Measurements from ENCODE around the gene TMEM135. TPM values are rescaled to one million over a fixed set of nuclear protein-coding genes. Genes with fewer than 3 reads are reported as not detected.

Gene TMEM135
- polyA plus RNA-seq, 1 of the 3 experiments (the other 2 are of a cell fraction): 3.0 TPM

GRCh38 chr11:87322568-87322967, 284.8 kb downstream of the TMEM135 start:
- H3K9ac ChIP-seq: no peak overlapping the region
- TF ChIP-seq CHD2 (IDR thresholded peaks at IDR 0.05; ENCODE audit: low read length, partially characterized antibody): no peak
- no peak for TF ChIP-seq MEF2A (IDR thresholded peaks at IDR 0.05; ENCODE audit: borderline replicate concordance, low read depth)
- no peak for TF ChIP-seq IRF3 (IDR thresholded peaks at IDR 0.05; ENCODE audit: low read depth, low read length)
- TF ChIP-seq JUND (IDR thresholded peaks at IDR 0.05): no peak
- no peak for TF ChIP-seq RCOR1 (IDR thresholded peaks at IDR 0.05; ENCODE audit: low read length)
- no peak for TF ChIP-seq SIN3A (IDR thresholded peaks at IDR 0.05; ENCODE audit: borderline replicate concordance, low read depth, low read length)
- no peak for TF ChIP-seq GABPA (IDR thresholded peaks at IDR 0.05; ENCODE audit: low read depth)
- peaks cover 5 to 17% of the 10 kb centered on the region in 2 experiments; a peak in 3 of 4 replicates for H3K4me1 ChIP-seq (ENCODE audit: control insufficient read depth in 1 of 2, insufficient read depth in 2 of 2, low read depth in 1 of 2, low read length in 1 of 2)
- WGBS (ENCODE audit: low lambda C conversion rate): 83% methylated on average over 1 of the region's 1 CpG
- POLR2A ChIA-PET: no interaction called here
- H3K79me2 ChIP-seq (ENCODE audit: insufficient read depth): no peaks in the 10 kb centered on the region
- no peaks in the 10 kb centered on the region for H3F3A ChIP-seq (replicated peaks; ENCODE audit: insufficient read depth)
- H3K9me2 ChIP-seq: no peaks in the 10 kb centered on the region
- H3K4me2 ChIP-seq: no peak overlapping the region
- no peaks in the 10 kb centered on the region for H4K20me1 ChIP-seq (ENCODE audit: insufficient read depth)
- CTCF ChIA-PET: interaction anchor here (1.0 to 1.7 kb wide), 2 partner anchors 30 to 99 kb away, joined by 3 to 5 read pairs; no protein-coding TSS in a partner anchor
- no peak for DNase-seq
- no peaks in the 10 kb centered on the region for H3K27me3 ChIP-seq (ENCODE audit: insufficient read depth)
- no peak overlapping the region for H2AFZ ChIP-seq (ENCODE audit: low read depth)
- peaks cover 7 to 17% of the 10 kb centered on the region in 2 experiments for H3K36me3 ChIP-seq (replicated peaks in 1 of 2; ENCODE audit: control insufficient read depth in 1 of 2, insufficient read depth in 2 of 2, low read length in 1 of 2)
- H3K9me3 ChIP-seq: no peaks in the 10 kb centered on the region
- no peak overlapping the region for H3K27ac ChIP-seq (ENCODE audit: low read depth in 2 of 2, low read length in 1 of 2)
- H3K4me3 ChIP-seq (ENCODE audit: low read depth in 2 of 2, low read length in 1 of 2): no peak overlapping the region

- no peak overlapping the region for H3K4me3 ChIP-seq (ENCODE audit: low read depth in 2 of 2, low read length in 1 of 2)
- no peak overlapping the region for H3K27ac ChIP-seq (ENCODE audit: low read depth in 2 of 2, low read length in 1 of 2)
- no peaks in the 10 kb centered on the region for H3F3A ChIP-seq (replicated peaks; ENCODE audit: insufficient read depth)
- no peak overlapping the region for H2AFZ ChIP-seq (ENCODE audit: low read depth)
- DNase-seq: no peak
- H3K36me3 ChIP-seq (replicated peaks in 1 of 2; ENCODE audit: control insufficient read depth in 1 of 2, insufficient read depth in 2 of 2, low read length in 1 of 2): peaks cover 3 to 17% of the 10 kb centered on the region in 2 experiments
- no peaks in the 10 kb centered on the region for H4K20me1 ChIP-seq (ENCODE audit: insufficient read depth)
- no peaks in the 10 kb centered on the region for H3K27me3 ChIP-seq (ENCODE audit: insufficient read depth)
- WGBS (ENCODE audit: low lambda C conversion rate): 86% methylated on average over 5 of the region's 5 CpGs
- TF ChIP-seq FOXM1 (IDR thresholded peaks at IDR 0.05; ENCODE audit: low read depth) (no peak), RAD21 (IDR thresholded peaks at IDR 0.05; ENCODE audit: low read length) (no peak), ELF1 (IDR thresholded peaks at IDR 0.05) (no peak), CHD2 (IDR thresholded peaks at IDR 0.05; ENCODE audit: low read length, partially characterized antibody) (no peak), USF1 (IDR thresholded peaks at IDR 0.05; ENCODE audit: borderline replicate concordance, low read depth) (no peak)
- no peaks in the 10 kb centered on the region for H3K79me2 ChIP-seq (ENCODE audit: insufficient read depth)
- ChIA-PET CTCF (interaction anchor here (1.4 to 1.7 kb wide), 2 partner anchors 30 to 329 kb away, joined by 4 to 7 read pairs; no protein-coding TSS in a partner anchor), POLR2A (no interaction called here)
- no peak overlapping the region for H3K9ac ChIP-seq
- H3K9me3 ChIP-seq: no peaks in the 10 kb centered on the region
- peaks cover 5 to 17% of the 10 kb centered on the region in 2 experiments; a peak in 3 of 4 replicates for H3K4me1 ChIP-seq (ENCODE audit: control insufficient read depth in 1 of 2, insufficient read depth in 2 of 2, low read depth in 1 of 2, low read length in 1 of 2)
- no peak overlapping the region for H3K4me2 ChIP-seq
- H3K9me2 ChIP-seq: no peaks in the 10 kb centered on the region
Observed at GRCh38 chr11:87323899-87324298, 286.2 kb downstream of the TMEM135 start.

Measured in SK-N-SH (cell line).